OCI-LY7 (cell line): ENCODE data around the gene PHF19. TPM values are rescaled to one million over a fixed set of nuclear protein-coding genes. Genes with fewer than 3 reads are reported as not detected.

Source experiments
- BruUV-seq: library from RNA; stranded (reverse); fragments of 400-500 nt; replicated peaks from 2 replicates; lab custom pipeline; 2021; lab: Mats Ljungman, UMichigan
- CTCF ChIA-PET: fragments of 300-600 bp; sonication (Branson Sonifier 250); formaldehyde crosslinking; loops from one replicate; lab custom pipeline; 2022; ENCODE audit warnings: antibody characterized with exemption; ENCODE audit not compliant: unreplicated experiment; lab: Charles Lee
- POLR2A ChIA-PET: fragments of 300-600 bp; sonication (Branson Sonifier 250); formaldehyde crosslinking; loops from one replicate; lab custom pipeline; 2022; ENCODE audit warnings: antibody characterized with exemption; lab: Charles Lee
- DNase-seq: peaks from one replicate; pipeline ENCODE4 v3.0.0-alpha.2; 2015; ENCODE audit warnings: low spot score
- H2AFZ ChIP-seq: fragments of 200-600 bp; sonication (generic), shearing (Covaris generic); 2 replicates; pipeline ENCODE4 v1.6.1; 2014; ENCODE audit warnings: mild to moderate bottlenecking, antibody characterized with exemption, low read length, moderate library complexity
- H3K27ac ChIP-seq: fragments of 200-600 bp; sonication (generic); 2 replicates; pipeline ENCODE4 v1.5.1; 2014; ENCODE audit warnings: mixed run types, low read depth, mild to moderate bottlenecking, moderate library complexity, low read length, inconsistent platforms; ENCODE audit not compliant: poor library complexity, severe bottlenecking
- H3K36me3 ChIP-seq: fragments of 200-600 bp; sonication (generic); 2 replicates; pipeline ENCODE4 v1.6.1; 2014; ENCODE audit warnings: mild to moderate bottlenecking, antibody characterized with exemption, low read length, moderate library complexity, mixed read lengths; ENCODE audit not compliant: insufficient read depth
- H3K4me1 ChIP-seq: fragments of 200-600 bp; sonication (generic); 2 replicates; pipeline ENCODE4 v1.5.1; 2014; ENCODE audit warnings: mild to moderate bottlenecking, low read length; ENCODE audit not compliant: insufficient read depth, poor library complexity, severe bottlenecking
- H3K4me2 ChIP-seq: fragments of 200-600 bp; sonication (generic); 2 replicates; pipeline ENCODE4 v1.6.1; 2014; ENCODE audit warnings: mild to moderate bottlenecking, low read length
- H3K4me3 ChIP-seq: fragments of 200-600 bp; sonication (generic); 2 replicates; pipeline ENCODE4 v1.5.1; 2014; ENCODE audit warnings: mild to moderate bottlenecking, low read depth, low read length; ENCODE audit not compliant: poor library complexity, severe bottlenecking
- H3K79me2 ChIP-seq: fragments of 200-600 bp; sonication (generic); 2 replicates; pipeline ENCODE4 v1.6.1; 2016; ENCODE audit warnings: low read depth, mild to moderate bottlenecking, low read length, moderate library complexity, mixed read lengths; ENCODE audit not compliant: insufficient read depth
- H3K9me2 ChIP-seq: fragments of 200-600 bp; sonication (generic); 2 replicates; pipeline ENCODE4 v1.6.1; 2016; ENCODE audit warnings: mild to moderate bottlenecking, low read length, mixed read lengths; ENCODE audit not compliant: insufficient read depth
- H3K9me3 ChIP-seq: fragments of 200-600 bp; sonication (generic); 2 replicates; pipeline ENCODE4 v1.6.1; 2014; ENCODE audit warnings: mild to moderate bottlenecking, mixed run types, low read length, mixed read lengths
- H4K20me1 ChIP-seq: fragments of 200-600 bp; sonication (generic); 2 replicates; pipeline ENCODE4 v1.6.1; 2014; ENCODE audit warnings: mild to moderate bottlenecking, antibody characterized with exemption, low read length, moderate library complexity, mixed read lengths; ENCODE audit not compliant: insufficient read depth
- EZH2phosphoT487 ChIP-seq: fragments of 200-600 bp; sonication (generic); IDR thresholded peaks from 2 replicates; pipeline ENCODE4 v1.6.1; 2018; ENCODE audit warnings: low read depth, borderline replicate concordance, mild to moderate bottlenecking, mixed run types, antibody characterized with exemption, low read length, moderate library complexity, mixed read lengths
- intact Hi-C: fragments of 100-400 bp; cut with micrococcal nuclease; formaldehyde crosslinking; loops from one replicate; pipeline ENCODE4 v1.10.0; 2022; ENCODE audit not compliant: unreplicated experiment
- total RNA-seq, 2 experiments: library from RNA; depleted of rRNA in 1 of 2; stranded (reverse); fragments of >200 nt in 1 of 2; shearing (Covaris generic) in 1 of 2; gene quantifications; 2 replicates each; pipeline ENCODE4 v1.2.3, GENCODE V29; 2014 to 2022
- TF ChIP-seq, protein P1 (sequence below): fragments of 200-600 bp; sonication (generic); conservative IDR thresholded peaks from 2 replicates; pipeline ENCODE4 v1.5.1; 2014; ENCODE audit warnings: mild to moderate bottlenecking, antibody characterized with exemption, low read length, moderate library complexity, mixed read lengths

The PHF19 gene
- total RNA-seq, 2 experiments from 2014 or later = 102 to 214 TPM

DNA sequence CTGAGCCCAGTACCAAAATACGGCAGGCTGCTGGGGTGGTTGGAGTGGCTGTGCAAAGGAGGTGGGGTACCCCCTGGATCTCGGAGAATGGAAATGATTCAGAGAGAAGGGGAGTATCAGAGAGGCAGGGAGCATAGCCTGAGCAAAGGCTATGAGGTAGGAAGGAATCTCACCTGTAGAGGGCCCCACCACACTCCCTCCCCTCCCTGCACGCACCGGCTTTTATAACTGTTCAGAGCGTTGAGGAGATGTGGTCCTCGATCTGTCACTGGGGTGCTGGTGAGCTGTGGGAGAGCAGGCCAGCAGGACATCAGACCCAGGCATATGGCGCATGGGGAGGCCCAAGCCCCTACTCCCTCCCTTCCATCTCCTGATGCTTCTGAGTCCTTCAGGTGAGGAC, 13.2 kb downstream of the PHF19 start:
- intact Hi-C loops = no loop called here

DNA sequence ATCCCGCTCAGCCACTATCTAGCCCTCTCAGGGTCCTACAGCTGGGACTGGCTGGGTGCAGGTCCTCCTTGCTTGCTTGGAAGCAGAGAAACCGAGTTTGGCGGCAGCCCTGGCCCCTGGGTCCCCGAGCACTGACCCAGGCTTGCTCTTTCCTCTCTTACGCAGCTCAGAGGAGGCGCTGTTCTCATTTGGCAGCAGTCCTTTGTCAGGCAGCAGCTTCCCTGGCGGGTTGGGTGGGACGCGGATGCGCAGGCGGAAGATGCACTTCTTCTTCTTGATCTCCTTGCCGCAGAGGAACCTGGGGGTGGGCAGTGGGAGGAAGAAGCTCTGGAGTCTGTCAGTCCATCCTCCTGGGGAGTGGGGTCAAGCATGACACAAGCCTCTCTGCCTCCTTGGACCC, 14.5 kb downstream of the PHF19 start:
- Histone ChIP-seq H3K9me2 (no peaks in the 10 kb centered on the region), H3K4me3 (no peak overlapping the region), H4K20me1 (no peaks in the 10 kb centered on the region), H3K4me1 (no peaks in the 10 kb centered on the region), H3K79me2 (no peaks in the 10 kb centered on the region), H3K27ac (no peak overlapping the region), H3K36me3 (peaks cover 96% of the 10 kb centered on the region), H3K4me2 (no peak overlapping the region), H3K9me3 (no peaks in the 10 kb centered on the region), H2AFZ (no peak overlapping the region)
- CTCF ChIA-PET = no interaction called here
- POLR2A ChIA-PET = no interaction called here
- TF ChIP-seq, protein P1, sequence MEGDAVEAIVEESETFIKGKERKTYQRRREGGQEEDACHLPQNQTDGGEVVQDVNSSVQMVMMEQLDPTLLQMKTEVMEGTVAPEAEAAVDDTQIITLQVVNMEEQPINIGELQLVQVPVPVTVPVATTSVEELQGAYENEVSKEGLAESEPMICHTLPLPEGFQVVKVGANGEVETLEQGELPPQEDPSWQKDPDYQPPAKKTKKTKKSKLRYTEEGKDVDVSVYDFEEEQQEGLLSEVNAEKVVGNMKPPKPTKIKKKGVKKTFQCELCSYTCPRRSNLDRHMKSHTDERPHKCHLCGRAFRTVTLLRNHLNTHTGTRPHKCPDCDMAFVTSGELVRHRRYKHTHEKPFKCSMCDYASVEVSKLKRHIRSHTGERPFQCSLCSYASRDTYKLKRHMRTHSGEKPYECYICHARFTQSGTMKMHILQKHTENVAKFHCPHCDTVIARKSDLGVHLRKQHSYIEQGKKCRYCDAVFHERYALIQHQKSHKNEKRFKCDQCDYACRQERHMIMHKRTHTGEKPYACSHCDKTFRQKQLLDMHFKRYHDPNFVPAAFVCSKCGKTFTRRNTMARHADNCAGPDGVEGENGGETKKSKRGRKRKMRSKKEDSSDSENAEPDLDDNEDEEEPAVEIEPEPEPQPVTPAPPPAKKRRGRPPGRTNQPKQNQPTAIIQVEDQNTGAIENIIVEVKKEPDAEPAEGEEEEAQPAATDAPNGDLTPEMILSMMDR = no peak
- no peak for TF ChIP-seq EZH2phosphoT487
- intact Hi-C loops = no loop called here
- DNase-seq = no peak
- BruUV-seq = no TSS peak

More for the DNA sequence above, 13.2 kb downstream of the PHF19 start:
- H2AFZ ChIP-seq = no peak overlapping the region
- no peak overlapping the region for H3K4me3 ChIP-seq
- no peak overlapping the region for H3K27ac ChIP-seq
- no peaks in the 10 kb centered on the region for H4K20me1 ChIP-seq
- peaks cover 7% of the 10 kb centered on the region for H3K4me1 ChIP-seq
- BruUV-seq = no TSS peak
- H3K36me3 ChIP-seq = peaks cover 92% of the 10 kb centered on the region
- TF ChIP-seq, protein P1 = peak; percentile 55
- no peak for TF ChIP-seq EZH2phosphoT487
- DNase-seq = no peak
- POLR2A ChIA-PET = interaction anchor here (0.5 kb wide), 1 partner anchor 20 kb away, joined by 5 read pairs; no protein-coding TSS in a partner anchor
- CTCF ChIA-PET = no interaction called here
- no peaks in the 10 kb centered on the region for H3K9me3 ChIP-seq
- no peaks in the 10 kb centered on the region for H3K9me2 ChIP-seq
- no peak overlapping the region for H3K4me2 ChIP-seq
- H3K79me2 ChIP-seq = no peaks in the 10 kb centered on the region

DNA sequence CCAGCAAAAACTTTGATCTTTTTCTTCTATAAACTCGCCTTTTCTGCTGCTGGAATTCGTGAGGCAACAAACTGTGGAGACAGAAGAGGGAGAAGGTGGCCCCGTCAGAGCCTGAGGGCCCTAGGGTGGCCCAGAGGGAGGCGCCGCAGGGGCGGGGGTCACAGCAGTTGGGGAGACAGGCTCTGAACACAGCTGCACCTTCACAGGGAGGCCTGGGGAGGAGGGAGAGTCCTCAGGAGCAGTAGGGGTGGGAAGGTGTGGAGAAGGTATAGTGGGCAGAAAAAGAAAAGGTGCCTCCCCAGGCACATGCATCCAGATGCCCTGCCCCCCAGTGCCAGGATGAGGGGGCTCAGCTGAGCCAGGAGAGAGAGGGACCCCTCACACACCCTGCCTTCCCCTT, 15.1 kb downstream of the PHF19 start:
- Histone ChIP-seq H3K9me2 (no peaks in the 10 kb centered on the region), H3K4me2 (no peak overlapping the region), H4K20me1 (no peaks in the 10 kb centered on the region), H3K79me2 (no peaks in the 10 kb centered on the region), H3K36me3 (peaks cover 95% of the 10 kb centered on the region), H2AFZ (no peak overlapping the region), H3K4me1 (no peaks in the 10 kb centered on the region), H3K27ac (no peak overlapping the region), H3K9me3 (no peaks in the 10 kb centered on the region), H3K4me3 (no peak overlapping the region)
- ChIA-PET CTCF (no interaction called here), POLR2A (no interaction called here)
- no TSS peak for BruUV-seq
- DNase-seq = no peak
- TF ChIP-seq, protein P1 = 0 out of 2 replicates have a peak, but pooled peaks have one; percentile 18
- no peak for TF ChIP-seq EZH2phosphoT487
- intact Hi-C loops = no loop called here
